Measurements from ENCODE around the gene LIN37. TPM values are rescaled to one million over a fixed set of nuclear protein-coding genes. Genes with fewer than 3 reads are reported as not detected.

LIN37 gene
- total and polyA plus RNA-seq, 2 experiments from 2014 or later: 4.3 to 6.8 TPM

- Mint-ChIP-seq H3K9me3 (no peaks in the 10 kb centered on the region), H3K36me3 (ENCODE audit: low read depth) (peaks cover 41% of the 10 kb centered on the region), H3K27me3 (ENCODE audit: insufficient read depth, low read depth, poor library complexity) (peaks cover 5% of the 10 kb centered on the region), H3K4me1 (peaks cover 10% of the 10 kb centered on the region), H3K4me3 (peak overlapping the region; percentile 83), H3K27ac (no peak overlapping the region)
- H3K9me2 ChIP-seq (ENCODE audit: insufficient read depth): no peaks in the 10 kb centered on the region
- peaks cover 4% of the 10 kb centered on the region; the same call in 1 of the 2 replicates for H3K4me1 ChIP-seq (ENCODE audit: insufficient read depth)
- peak overlapping the region; percentile 96 for H3K4me3 ChIP-seq
- H3K4me2 ChIP-seq: peak overlapping the region; percentile 91
- H3K79me2 ChIP-seq (replicated peaks; ENCODE audit: insufficient read depth): no peaks in the 10 kb centered on the region
- H2AFZ ChIP-seq: peak overlapping the region; percentile 78; the same call in 1 of the 2 replicates
- peak overlapping the region; percentile 81; the same call in 1 of the 2 replicates for H3K27ac ChIP-seq (ENCODE audit: low read depth)
- ATAC-seq (peak; percentile 12), DNase-seq (ENCODE audit: low spot score) (no peak)
- no peak for TF ChIP-seq EZH2phosphoT487 (IDR thresholded peaks at IDR 0.05; ENCODE audit: unreplicated experiment)
- TF ChIP-seq ZNF114 (CRISPR knock-in tag; IDR thresholded peaks at IDR 0.05): no peak
- TF ChIP-seq ZNF462 (CRISPR knock-in tag; IDR thresholded peaks at IDR 0.05): no peak
- no peak for TF ChIP-seq EZH2 (IDR thresholded peaks at IDR 0.05; ENCODE audit: low read depth, unreplicated experiment)
- no peak for TF ChIP-seq STAT1 (IDR thresholded peaks at IDR 0.05; ENCODE audit: unreplicated experiment)
- no peak for TF ChIP-seq CREB1 (CRISPR knock-in tag; IDR thresholded peaks at IDR 0.05; ENCODE audit: low read depth)
- TF ChIP-seq CTCF (conservative IDR thresholded peaks at IDR 0.05; ENCODE audit: low read depth in 2 of 2): 0 out of 4 replicates have a peak, but pooled peaks of 1 of the 2 experiments have one; percentile 11
- 0 out of 2 replicates have a peak, but pooled peaks have one; percentile 1 for TF ChIP-seq POLR2AphosphoS5 (IDR thresholded peaks at IDR 0.05; ENCODE audit: low read depth)
- TF ChIP-seq JUNB (IDR thresholded peaks at IDR 0.05; ENCODE audit: unreplicated experiment): no peak
- no peak for TF ChIP-seq ZNF331 (CRISPR knock-in tag; IDR thresholded peaks at IDR 0.05; ENCODE audit: low read depth)
- no peak for TF ChIP-seq ETS1 (IDR thresholded peaks at IDR 0.05)
- no peak for TF ChIP-seq NANOG (IDR thresholded peaks at IDR 0.05; ENCODE audit: borderline replicate concordance)
- TF ChIP-seq REST (IDR thresholded peaks at IDR 0.05; ENCODE audit: unreplicated experiment): no peak
- H3K27me3 ChIP-seq (ENCODE audit: insufficient read depth): no peaks in the 10 kb centered on the region
- no peaks in the 10 kb centered on the region; the same call in 1 of the 2 replicates for H4K20me1 ChIP-seq (replicated peaks; ENCODE audit: insufficient read depth)
- H3F3A ChIP-seq (replicated peaks; ENCODE audit: low read depth): peaks cover 10% of the 10 kb centered on the region
- H3K36me3 ChIP-seq (ENCODE audit: insufficient read depth): peaks cover 4% of the 10 kb centered on the region; the same call in 1 of the 2 replicates
These were observed 8.3 kb upstream of the LIN37 start for GRCh38 chr19:35740108-35740422.

Measured in GM23338 (cell line).